Endothelial cell of umbilical vein (primary cell): ENCODE results near the gene AHRR. TPM values are rescaled to one million over a fixed set of nuclear protein-coding genes. Genes with fewer than 3 reads are reported as not detected.

ENCODE experiments used
- BruUV-seq: library from RNA; stranded (reverse); fragments of 400-500 nt; replicated peaks from 2 replicates; lab custom pipeline; 2021; lab: Mats Ljungman, UMichigan
- CTCF ChIA-PET: fragments of 300-600, 350-600 bp; sonication (Branson Sonifier 250); formaldehyde crosslinking; loops from one replicate; lab custom pipeline; 2021; ENCODE audit warnings: antibody characterized with exemption, inconsistent platforms; lab: Charles Lee
- POLR2A ChIA-PET: fragments of 300-600, 350-600 bp; sonication (Branson Sonifier 250); formaldehyde crosslinking; loops from one replicate; lab custom pipeline; 2021; ENCODE audit warnings: antibody characterized with exemption, inconsistent platforms; lab: Charles Lee
- DNase-seq: peaks from one replicate; pipeline ENCODE4 v3.0.0-alpha.2; 2011; ENCODE audit warnings: low read depth, low spot score
- FAIRE-seq: peaks from 2 replicates; lab custom pipeline; 2011; peaks lifted over from hg19 to GRCh38; lab: Jason Lieb, UNC
- H2AFZ ChIP-seq: 2 replicates; pipeline ENCODE4 v1.6.0; 2012; ENCODE audit warnings: low read depth, low read length, control low read depth, inconsistent platforms
- H3K27ac ChIP-seq: 2 replicates; pipeline ENCODE4 v1.5.1; 2011; ENCODE audit warnings: low read depth, mild to moderate bottlenecking, control low read depth, low read length, moderate library complexity; ENCODE audit not compliant: insufficient read depth
- H3K27me3 ChIP-seq, 2 experiments: 2 replicates each; pipeline versions ENCODE4 v1.6.0 to v1.6.1; 2011; ENCODE audit warnings: low read length in 2 of 2, mixed read lengths in 1 of 2; ENCODE audit not compliant: control insufficient read depth in 2 of 2, insufficient read depth in 2 of 2
- H3K36me3 ChIP-seq, 2 experiments: 2 replicates in 1 of 2; 3 replicates in 1 of 2; pipeline ENCODE4 v1.5.1; 2011; ENCODE audit warnings: low read length in 2 of 2, mild to moderate bottlenecking in 1 of 2, moderate library complexity in 1 of 2; ENCODE audit not compliant: control insufficient read depth in 2 of 2, insufficient read depth in 2 of 2; ENCODE audit errors: extremely low read depth in 1 of 2
- H3K4me1 ChIP-seq: 3 replicates; pipeline ENCODE4 v1.5.1; 2011; ENCODE audit warnings: mild to moderate bottlenecking, low read length; ENCODE audit not compliant: control insufficient read depth, insufficient read depth; ENCODE audit errors: extremely low read depth
- H3K4me2 ChIP-seq: 2 replicates; pipeline ENCODE4 v1.6.1; 2011; ENCODE audit warnings: low read length, control low read depth, mixed read lengths; ENCODE audit not compliant: insufficient read depth
- H3K4me3 ChIP-seq, 3 experiments: fragments of 200-600 bp in 1 of 3; sonication (generic), shearing (Covaris generic) in 1 of 3; replicated peaks in 1 of 3; 2 replicates each; pipeline ENCODE4 v1.5.1; 2011 to 2016; ENCODE audit warnings: control low read depth in 3 of 3, low read length in 3 of 3, mild to moderate bottlenecking in 2 of 3, inconsistent platforms in 1 of 3, low read depth in 1 of 3, moderate library complexity in 1 of 3; ENCODE audit not compliant: insufficient read depth in 1 of 3
- H3K79me2 ChIP-seq: 2 replicates; pipeline ENCODE4 v1.6.0; 2012; ENCODE audit warnings: low read length, inconsistent platforms; ENCODE audit not compliant: control insufficient read depth, insufficient read depth
- H3K9ac ChIP-seq: replicated peaks from 2 replicates; pipeline ENCODE3; 2011; ENCODE audit warnings: low read length, control low read depth; ENCODE audit not compliant: insufficient read depth; ENCODE audit errors: extremely low read depth
- H3K9me1 ChIP-seq: replicated peaks from 3 replicates; pipeline ENCODE4 v1.6.0; 2011; ENCODE audit warnings: mild to moderate bottlenecking, low read length; ENCODE audit not compliant: control insufficient read depth, insufficient read depth; ENCODE audit errors: extremely low read depth
- H3K9me3 ChIP-seq: replicated peaks from 2 replicates; pipeline ENCODE4 v1.5.1; 2012; ENCODE audit warnings: low read length, inconsistent platforms; ENCODE audit not compliant: control insufficient read depth, insufficient read depth
- H4K20me1 ChIP-seq: replicated peaks from 2 replicates; pipeline ENCODE3; 2011; ENCODE audit warnings: mild to moderate bottlenecking, low read length; ENCODE audit not compliant: control insufficient read depth, insufficient read depth; ENCODE audit errors: extremely low read depth
- CTCF ChIP-seq, 2 donors: IDR thresholded peaks; 1 replicate in 1 of 2; 2 replicates in 1 of 2; pipeline ENCODE4 v1.5.1; 2011; ENCODE audit warnings: low read length in 2 of 2, mild to moderate bottlenecking in 2 of 2, moderate library complexity in 2 of 2, control low read depth in 1 of 2, inconsistent platforms in 1 of 2, low read depth in 1 of 2; ENCODE audit not compliant: insufficient read depth in 1 of 2; ENCODE audit errors: extremely low read depth in 1 of 2
- EZH2 ChIP-seq: IDR thresholded peaks from 2 replicates; pipeline ENCODE4 v1.6.1; 2012; ENCODE audit warnings: borderline replicate concordance, low read depth, mild to moderate bottlenecking, moderate library complexity, low read length, inconsistent platforms; ENCODE audit not compliant: severe bottlenecking
- FOS ChIP-seq: IDR thresholded peaks from 2 replicates; pipeline ENCODE4 v1.6.1; 2011; ENCODE audit warnings: mild to moderate bottlenecking, low read length, moderate library complexity, borderline replicate concordance; ENCODE audit not compliant: insufficient read depth
- GATA2 ChIP-seq: IDR thresholded peaks from 2 replicates; pipeline ENCODE4 v1.7.0; 2011; ENCODE audit warnings: low read depth, mild to moderate bottlenecking, moderate library complexity, mixed read lengths, low read length; ENCODE audit not compliant: insufficient read length, insufficient read depth
- MAX ChIP-seq: IDR thresholded peaks from 2 replicates; pipeline ENCODE4 v1.6.1; 2011; ENCODE audit not compliant: insufficient read depth, insufficient read length
- POLR2A ChIP-seq: IDR thresholded peaks from 2 replicates; pipeline ENCODE4 v1.6.1; 2012; ENCODE audit warnings: low read depth, mild to moderate bottlenecking, control low read depth, low read length
- POLR2AphosphoS5 ChIP-seq: IDR thresholded peaks from 2 replicates; pipeline ENCODE4 v1.6.1; 2012; ENCODE audit warnings: low read depth, mild to moderate bottlenecking, control low read depth, low read length, moderate library complexity; ENCODE audit not compliant: insufficient read depth
- dilution Hi-C: fragments of 300-500 bp; cut with MboI; formaldehyde crosslinking; loops from one replicate; pipeline ENCODE4 v1.15.0; 2019; ENCODE audit warnings: low sequenced_read_pairs; ENCODE audit not compliant: extremely low pct_ligation_motif_present
- intact Hi-C: fragments of 100-400 bp; cut with micrococcal nuclease; formaldehyde crosslinking; loops from one replicate; pipeline ENCODE4 v1.10.0; 2022
- polyA plus RNA-seq, 4 experiments: library from polyadenylated mRNA; depleted of rRNA in 3 of 4; stranded (reverse) in 3 of 4; unstranded in 1 of 4; fragments of >200 nt; gene quantifications; 2 replicates each; pipeline versions ENCODE4 v1.2.1 to v1.2.3, GENCODE V29; 2011 to 2012; ENCODE audit warnings: missing spikeins in 1 of 4
- total RNA-seq: library from RNA; stranded (reverse); gene quantifications from 2 replicates; pipeline ENCODE4 v1.2.3, GENCODE V29; 2021

AHRR gene
- total and polyA plus RNA-seq, 2 donors (not counting 3 experiments of a cell fraction or from before 2014, with no cell fraction given): 3.1 to 7.3 TPM

- H3K27me3 ChIP-seq: no peaks in the 10 kb centered on the region
- TF ChIP-seq GATA2: no peak
- no peak for TF ChIP-seq POLR2AphosphoS5
- TF ChIP-seq CTCF (IDR thresholded peaks at IDR 0.05; ENCODE audit: extremely low read depth in 1 of 2, insufficient read depth in 1 of 2, low read depth in 1 of 2, low read length in 2 of 2): no peak
- TF ChIP-seq EZH2: no peak
- no peak for TF ChIP-seq POLR2A
- no peak for TF ChIP-seq MAX
- no peak for TF ChIP-seq FOS
- H3K4me2 ChIP-seq: no peak overlapping the region
- no peaks in the 10 kb centered on the region for H3K79me2 ChIP-seq
- DNase-seq (no peak), FAIRE-seq (no peak)
- BruUV-seq: no TSS peak
- dilution Hi-C loops: no loop called here
- no peaks in the 10 kb centered on the region for H4K20me1 ChIP-seq
- H3K27ac ChIP-seq: no peak overlapping the region
- H3K4me3 ChIP-seq: no peak overlapping the region
- ChIA-PET POLR2A (no interaction called here), CTCF (interaction anchor here (1.5 kb wide), 1 partner anchor 32 kb away, joined by 3 read pairs; no protein-coding TSS in a partner anchor)
- no peak overlapping the region for H2AFZ ChIP-seq
- intact Hi-C loops: no loop called here
- no peaks in the 10 kb centered on the region for H3K9me1 ChIP-seq
- peaks cover 5 to 36% of the 10 kb centered on the region in 2 experiments for H3K36me3 ChIP-seq
- no peaks in the 10 kb centered on the region for H3K4me1 ChIP-seq
- no peak overlapping the region for H3K9ac ChIP-seq
- H3K9me3 ChIP-seq: no peaks in the 10 kb centered on the region
These were observed 141.8 kb downstream of the AHRR start for GRCh38 chr5:463301-463700.
